DMS153 treated with DMSO at 0.1 percent for 48 hours (cell line): Measurements from ENCODE around the gene KANSL1L.
"Not testable (repeated sequence)": the region's sequence is repeated elsewhere in the genome, so short reads cannot be mapped to it uniquely, and the experiment has no call there.

Experiments used
- DNase-seq: peaks from one replicate; lab custom pipeline; 2025; ENCODE audit not compliant: unreplicated experiment; lab: John Stamatoyannopoulos, UW

The KANSL1L gene, protein sequence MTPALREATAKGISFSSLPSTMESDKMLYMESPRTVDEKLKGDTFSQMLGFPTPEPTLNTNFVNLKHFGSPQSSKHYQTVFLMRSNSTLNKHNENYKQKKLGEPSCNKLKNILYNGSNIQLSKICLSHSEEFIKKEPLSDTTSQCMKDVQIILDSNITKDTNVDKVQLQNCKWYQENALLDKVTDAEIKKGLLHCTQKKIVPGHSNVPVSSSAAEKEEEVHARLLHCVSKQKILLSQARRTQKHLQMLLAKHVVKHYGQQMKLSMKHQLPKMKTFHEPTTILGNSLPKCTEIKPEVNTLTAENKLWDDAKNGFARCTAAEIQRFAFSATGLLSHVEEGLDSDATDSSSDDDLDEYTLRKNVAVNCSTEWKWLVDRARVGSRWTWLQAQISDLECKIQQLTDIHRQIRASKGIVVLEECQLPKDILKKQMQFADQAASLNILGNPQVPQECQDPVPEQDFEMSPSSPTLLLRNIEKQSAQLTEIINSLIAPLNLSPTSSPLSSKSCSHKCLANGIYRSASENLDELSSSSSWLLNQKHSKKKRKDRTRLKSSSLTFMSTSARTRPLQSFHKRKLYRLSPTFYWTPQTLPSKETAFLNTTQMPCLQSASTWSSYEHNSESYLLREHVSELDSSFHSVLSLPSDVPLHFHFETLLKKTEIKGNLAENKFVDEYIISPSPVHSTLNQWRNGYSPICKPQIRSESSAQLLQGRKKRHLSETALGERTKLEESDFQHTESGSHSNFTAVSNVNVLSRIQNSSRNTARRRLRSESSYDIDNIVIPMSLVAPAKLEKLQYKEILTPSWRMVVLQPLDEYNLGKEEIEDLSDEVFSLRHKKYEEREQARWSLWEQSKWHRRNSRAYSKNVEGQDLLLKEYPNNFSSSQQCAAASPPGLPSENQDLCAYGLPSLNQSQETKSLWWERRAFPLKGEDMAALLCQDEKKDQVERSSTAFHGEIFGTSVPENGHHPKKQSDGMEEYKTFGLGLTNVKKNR

DNA sequence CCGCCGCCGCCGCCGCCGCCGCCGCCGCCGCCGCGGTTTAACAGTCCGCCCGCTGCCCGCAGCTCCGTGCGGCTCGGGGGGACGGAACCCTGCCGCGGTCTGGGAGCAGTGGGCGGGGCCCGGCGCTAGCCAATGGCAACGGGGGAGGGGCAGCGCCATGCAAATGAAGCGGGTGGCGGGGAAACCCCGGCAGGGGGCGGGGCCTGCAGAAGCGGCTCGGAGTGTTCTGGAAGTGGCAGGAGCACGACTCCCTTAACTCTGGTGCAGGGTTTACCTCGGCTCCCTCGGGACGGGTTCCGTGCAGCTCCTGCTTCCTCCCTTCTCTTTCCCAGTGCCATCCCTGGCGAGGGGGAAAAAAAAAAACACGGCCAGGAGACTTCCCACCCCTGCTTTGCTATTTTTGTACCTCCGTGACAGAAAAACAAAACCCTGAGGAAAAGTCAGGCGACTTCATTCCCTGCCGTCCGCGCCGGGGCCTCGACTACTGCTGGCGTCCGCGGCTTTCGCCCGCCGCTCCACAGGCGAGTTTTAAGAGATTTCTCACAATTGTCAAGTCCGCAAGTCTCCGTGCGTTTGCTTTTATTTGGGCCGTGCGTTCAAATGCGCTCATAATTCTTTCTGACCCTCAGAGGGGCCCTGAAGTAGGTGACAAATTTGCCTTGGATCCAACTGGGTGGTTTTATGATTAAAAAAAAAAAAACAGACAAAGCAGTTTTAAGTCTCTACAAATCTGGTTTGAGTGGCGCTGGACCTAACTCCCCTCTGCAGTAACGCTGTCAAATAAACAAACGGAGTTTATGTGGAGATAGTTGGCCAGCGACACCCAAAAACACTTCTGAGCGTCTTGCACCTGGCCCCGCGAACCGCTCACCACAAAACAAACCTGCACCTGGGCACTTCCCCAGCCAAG is at the start of gene KANSL1L:
TSS of gene KANSL1L (minus strand) at position 101 of the 910 bp plus-strand sequence. CDS start 16,827 bp downstream, outside the sequence.
- DNase-seq = peak; percentile 98

DNA sequence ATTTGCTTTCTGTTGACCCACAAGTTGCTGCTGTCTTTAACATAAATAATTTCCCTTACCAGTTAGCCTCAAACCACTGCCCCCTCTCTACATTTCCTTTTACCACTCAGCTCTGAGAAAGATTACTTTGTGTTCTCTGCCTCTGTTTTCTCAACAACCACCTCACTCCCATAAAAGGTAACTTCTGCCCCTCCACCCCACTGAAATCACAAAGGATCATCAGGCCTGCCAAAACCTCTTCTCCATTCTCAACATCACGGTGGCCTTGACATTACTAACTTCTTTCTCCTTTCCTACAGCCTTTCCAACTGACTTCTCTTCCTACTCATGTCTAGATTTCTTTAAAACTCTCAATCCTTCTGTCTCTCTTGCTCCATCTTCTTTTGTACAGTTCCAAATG is 43.9 kb upstream of the KANSL1L start:
- DNase-seq = no peak

DNA sequence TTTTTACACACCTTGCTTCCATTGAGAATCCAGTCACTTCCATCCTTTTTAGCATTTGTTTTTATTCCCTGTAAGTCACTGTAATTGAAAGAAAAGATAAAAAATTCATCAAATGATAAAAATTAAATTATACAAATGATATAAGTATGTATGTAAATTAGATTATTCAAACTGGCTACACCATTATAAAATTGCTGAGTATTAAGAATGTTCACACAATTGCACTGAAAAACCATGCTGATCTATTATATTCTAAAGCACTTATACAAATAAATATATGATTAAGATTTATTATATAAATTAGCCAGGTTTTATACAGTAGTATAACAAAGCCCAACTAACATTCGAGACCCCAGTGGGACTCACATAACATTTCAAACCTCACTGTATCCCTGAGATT is 39.0 kb upstream of the KANSL1L start:
- no peak for DNase-seq

DNA sequence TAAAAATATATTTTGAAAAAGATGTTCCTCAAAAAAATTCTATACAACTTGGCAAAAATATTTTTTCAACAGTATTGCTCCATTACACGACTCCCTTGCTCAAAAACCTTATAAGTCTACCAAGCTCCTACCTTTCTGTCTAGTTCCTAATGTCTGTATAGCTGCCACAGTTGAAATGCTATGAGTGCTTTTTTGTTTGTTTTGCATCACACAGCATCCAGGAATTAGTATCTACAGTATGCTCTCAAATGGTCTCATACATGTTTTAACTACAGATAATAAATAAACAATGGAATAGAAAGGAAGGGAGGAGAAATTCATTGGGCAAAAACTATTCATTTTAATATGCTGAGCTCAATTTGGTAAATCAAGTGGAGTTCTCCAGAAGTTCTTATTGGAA is 36.7 kb upstream of the KANSL1L start:
- DNase-seq = no peak

DNA sequence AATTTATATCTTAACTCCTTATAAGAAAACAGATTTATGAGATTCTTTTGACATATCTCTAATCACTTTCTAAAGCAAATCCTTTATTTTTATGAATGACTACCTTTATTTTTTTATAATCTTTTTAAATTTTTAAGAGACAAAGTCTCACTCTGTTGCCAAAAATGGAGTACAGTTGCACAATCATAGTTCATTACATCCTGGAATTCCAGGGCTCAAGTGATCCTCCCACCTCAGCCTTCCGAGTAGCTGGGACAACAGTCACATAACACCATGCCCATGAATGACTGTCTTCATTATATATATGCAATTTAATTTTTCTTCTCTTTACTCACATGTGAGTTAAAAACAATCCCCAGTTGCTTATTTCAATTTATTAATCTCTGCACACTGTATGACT is 32.3 kb upstream of the KANSL1L start:
- no peak for DNase-seq

DNA sequence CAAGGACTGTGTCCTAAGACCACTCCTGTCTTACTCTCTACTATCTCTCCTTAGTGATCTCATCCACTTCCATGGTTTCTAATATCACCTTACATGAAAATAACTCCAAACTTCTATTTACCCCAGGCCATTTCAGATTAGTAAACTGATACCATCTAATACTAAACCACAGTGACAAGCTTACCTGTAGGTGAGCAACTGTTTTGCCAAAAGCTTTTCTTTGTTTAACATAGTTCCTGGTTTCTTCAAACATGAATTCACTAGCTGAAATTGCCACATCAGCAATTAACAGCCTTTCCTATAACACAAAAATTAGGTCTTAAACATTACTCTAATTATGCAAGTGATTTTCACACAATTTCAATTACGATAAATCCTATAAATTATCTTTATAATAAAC is 31.9 kb upstream of the KANSL1L start:
- DNase-seq = no peak

DNA sequence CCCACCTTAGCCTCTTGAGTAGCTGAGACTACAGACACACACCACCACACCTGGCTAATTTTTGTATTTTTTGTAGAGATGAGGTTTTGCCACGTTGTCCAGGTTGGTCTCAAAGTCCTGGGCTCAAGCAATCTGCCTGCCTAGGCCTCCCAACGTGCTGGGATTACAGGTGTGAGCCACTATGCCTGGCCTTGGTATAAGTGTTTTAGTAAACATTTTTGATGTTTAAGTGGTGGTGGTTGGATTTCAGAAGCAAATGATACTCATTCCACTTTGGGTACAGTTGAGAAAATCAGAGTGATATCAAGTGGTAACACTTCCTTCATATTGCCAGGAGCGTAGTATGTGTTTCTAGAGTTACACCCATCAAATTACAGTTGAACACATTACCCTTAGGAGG is 28.6 kb upstream of the KANSL1L start:
- DNase-seq = no peak

DNA sequence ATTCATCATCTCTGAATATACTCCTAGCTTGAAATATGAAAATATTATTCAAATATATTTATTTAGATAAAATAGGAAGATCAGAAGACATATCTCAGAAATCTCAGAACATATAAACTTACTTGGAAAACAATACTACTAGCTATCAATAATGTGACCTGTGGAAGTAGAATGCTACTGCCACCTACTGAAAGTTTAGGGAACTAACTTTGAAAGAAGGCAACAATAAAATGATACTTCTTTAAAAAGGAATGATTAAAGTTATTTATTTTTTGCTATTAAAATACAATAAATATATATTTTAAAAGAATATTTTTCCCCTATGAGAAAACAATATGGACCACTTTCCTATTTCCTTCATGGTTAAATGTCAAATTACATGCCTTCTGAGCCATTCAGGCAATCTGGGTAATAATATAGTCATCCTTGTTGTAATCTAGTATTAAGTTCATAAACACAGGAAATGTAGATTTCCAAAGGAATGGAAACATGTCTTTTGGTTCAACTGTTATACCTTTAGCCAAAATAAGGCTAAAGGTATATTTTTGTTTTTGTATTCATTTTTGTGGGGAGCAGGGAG is 28.1 kb upstream of the KANSL1L start:
- DNase-seq = peak; percentile 28

DNA sequence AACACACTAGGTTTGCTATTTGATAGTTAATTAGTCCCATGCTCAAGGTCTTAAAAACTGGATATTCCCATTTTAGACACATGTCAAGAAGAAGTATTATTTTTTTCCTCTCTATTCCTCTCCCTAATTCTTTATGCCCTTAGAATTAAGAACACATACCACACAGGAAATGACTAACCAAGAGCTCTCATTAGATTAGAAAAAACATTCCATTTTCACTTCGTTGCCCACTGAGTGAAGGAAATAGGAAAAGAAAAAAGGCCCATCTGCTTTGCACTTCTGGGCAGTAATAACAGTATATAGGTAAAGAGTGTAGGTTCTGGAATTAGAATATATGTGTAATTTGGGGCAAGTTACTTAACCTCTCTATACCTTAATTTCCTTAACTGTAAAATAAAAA is 27.1 kb upstream of the KANSL1L start:
- no peak for DNase-seq

DNA sequence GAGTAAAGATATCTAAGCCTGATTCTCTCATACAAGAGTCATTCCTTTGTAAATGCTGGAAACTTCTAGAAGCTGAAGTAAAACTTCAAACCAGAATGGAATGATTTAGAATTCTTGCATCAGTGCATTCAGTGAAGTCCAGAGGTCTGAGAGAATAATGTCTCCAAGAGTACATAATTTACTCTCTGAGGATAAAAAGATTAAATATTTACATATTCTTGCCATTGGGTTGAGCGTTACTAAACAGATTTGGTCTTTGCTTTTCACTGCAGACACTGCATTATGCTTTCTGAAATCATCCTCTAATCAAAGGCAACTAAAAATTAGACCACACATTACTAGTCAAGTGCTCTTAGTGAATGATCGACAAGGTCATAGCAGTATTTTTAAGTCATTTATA is 26.5 kb upstream of the KANSL1L start:
- no peak for DNase-seq

DNA sequence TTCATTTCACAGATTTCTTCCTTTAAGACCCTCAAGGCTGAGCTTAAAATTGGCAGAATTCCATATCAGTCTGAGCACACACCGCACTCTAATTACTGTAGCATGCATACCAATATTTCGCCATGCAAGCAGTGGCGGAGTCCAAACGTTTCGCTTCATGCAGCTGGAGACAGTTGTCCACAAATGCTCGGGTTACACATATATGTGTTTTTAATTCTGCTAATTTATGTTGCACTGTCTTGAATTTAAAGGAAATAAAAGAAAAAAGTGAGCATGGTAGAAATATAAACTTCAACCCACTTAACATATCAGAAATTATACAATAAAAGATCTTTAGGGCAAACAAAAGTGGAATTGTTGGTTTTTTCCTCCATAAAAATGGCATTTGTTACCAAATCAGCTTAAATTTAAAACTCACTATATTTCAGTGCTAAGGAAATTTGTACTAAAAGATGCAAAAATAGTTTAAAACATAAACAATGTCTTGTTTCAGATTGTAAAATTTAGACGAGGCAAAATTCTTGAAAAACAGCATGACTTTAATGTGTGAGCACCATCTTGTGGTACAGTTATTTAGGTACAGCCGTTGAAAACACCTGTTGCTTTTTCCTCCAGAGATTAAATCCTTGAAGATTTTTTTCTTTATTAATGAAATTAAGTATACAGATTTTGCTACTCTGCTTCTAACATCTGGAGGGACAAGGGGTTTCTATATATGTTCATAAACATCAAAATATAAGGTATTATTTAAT is 24.1 kb upstream of the KANSL1L start:
- DNase-seq = peak; percentile 43

DNA sequence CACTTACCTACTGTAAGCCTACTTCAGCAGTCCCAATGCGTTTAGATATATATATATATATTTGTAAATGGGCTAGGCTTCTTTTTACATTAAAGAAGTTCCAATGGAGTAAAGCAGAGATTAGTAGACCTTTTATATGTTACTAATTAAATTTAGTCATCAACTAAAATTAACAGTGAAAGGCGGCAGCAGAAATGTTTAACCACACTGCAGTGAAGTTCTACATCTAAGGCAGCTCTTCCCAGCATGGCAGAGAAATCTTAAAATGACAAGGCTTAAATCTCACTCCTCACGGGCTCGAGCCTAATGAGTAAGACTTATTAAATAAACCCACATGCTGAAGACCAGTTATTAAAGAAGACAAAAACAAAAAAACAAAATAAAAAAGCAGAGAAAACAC is 19.1 kb upstream of the KANSL1L start:
- no peak for DNase-seq

DNA sequence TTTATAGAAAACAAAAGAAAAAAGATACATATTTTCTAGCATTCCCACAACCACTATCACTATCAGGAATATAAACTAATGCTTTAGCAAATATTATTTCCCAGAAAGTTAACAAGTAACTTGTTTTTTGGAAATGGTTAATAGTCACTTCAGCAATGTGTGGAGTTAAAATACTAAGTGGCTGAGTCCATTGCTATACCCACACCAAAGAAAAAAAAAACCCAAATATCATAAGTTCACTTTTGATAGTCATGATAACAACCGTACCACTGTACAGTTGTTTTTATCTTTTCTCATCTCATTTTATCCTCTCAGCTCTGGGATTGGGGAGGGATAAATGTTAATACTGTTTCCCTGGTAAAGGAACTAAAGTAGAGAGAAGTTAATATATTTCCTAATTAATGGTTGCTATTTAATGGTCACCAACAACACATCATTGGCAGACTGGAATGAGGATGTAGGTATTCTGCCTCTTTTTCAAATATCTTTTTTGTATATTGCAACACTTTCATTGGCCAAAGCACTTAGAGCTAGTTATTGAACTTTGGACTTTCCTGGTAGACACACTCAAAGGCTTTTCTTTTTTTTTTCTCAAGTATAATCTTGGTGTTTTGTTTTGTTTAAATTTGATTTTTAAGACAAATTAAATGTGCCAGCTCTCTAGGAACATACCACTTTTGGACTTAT is 18.4 kb upstream of the KANSL1L start:
- DNase-seq = no peak

DNA sequence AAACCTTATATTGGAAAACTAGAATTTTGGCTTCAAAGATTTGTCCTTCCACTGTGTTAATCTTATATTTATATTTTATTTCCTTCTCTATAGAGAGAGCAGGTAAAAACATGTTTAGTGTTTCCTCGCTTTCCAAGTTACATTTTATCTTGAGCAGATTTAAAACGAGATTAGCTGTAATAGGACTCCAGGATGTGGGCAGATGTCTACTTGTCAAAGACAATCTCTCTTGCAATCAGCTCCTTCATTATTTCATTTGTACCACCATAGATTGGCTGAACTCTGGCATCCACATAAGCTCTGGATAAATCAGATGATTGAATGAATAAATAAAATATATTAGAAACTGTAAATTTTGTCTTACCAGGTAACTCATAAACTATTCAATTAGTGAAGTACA is 17.5 kb upstream of the KANSL1L start:
- no peak for DNase-seq

DNA sequence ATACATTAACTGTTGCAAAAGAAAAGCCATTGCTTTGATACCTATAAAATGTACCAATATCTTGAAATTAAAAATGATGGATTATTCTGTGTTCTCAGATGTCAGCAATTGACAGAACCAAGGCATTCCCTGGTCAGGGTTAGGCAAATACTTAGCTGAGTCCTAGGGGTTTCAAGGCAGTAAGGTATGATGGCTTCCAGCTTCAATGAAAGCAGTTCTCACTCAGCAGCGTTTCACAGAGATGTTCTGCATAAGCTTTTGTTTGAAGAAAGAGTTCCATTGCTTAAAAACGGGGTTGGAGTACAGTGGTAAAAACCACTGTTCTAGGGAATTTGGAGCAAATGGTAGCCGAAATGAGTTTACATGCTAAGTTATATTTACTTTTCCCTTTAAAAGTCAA is 17.0 kb upstream of the KANSL1L start:
- no peak for DNase-seq

DNA sequence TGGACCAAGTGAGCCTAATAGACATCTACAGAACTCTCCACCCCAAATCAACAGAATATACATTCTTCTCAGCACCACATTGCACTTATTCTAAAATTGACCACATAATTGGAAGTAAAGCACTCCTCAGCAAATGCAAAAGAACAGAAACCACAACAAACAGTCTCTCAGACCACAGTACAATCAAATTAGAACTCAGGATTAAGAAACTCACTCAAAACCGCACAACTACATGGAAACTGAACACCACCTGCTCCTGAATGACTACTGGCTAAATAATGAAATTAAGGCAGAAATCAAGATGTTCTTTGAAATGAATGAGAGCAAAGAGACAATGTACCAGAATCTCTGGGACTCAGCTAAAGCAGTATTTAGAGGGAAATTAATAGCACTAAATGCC is 12.7 kb upstream of the KANSL1L start:
- DNase-seq = not testable (repeated sequence)

DNA sequence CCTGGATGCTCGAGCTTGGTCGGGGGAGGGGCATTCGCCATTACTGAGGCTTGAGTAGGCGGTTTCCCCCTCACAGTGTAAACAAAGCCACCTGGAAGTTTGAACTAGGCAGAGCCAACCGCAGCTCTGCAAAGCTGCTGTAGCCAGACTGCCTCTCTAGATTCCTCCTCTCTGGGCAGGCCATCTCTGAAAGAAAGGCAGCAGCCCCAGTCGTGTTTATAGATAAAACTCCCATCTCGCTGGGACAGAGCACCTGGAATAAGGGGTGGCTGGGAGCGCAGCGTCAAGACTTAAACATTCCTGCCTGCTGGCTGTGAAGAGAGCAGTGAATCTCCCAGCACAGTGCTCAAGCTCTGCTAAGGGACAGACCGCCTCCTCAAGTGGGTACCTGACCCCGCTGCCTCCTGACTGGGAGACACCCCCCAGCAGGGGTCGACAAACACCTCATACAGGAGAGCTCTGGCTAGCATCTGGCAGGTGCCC is 10.4 kb upstream of the KANSL1L start:
- DNase-seq = not testable (repeated sequence)

DNA sequence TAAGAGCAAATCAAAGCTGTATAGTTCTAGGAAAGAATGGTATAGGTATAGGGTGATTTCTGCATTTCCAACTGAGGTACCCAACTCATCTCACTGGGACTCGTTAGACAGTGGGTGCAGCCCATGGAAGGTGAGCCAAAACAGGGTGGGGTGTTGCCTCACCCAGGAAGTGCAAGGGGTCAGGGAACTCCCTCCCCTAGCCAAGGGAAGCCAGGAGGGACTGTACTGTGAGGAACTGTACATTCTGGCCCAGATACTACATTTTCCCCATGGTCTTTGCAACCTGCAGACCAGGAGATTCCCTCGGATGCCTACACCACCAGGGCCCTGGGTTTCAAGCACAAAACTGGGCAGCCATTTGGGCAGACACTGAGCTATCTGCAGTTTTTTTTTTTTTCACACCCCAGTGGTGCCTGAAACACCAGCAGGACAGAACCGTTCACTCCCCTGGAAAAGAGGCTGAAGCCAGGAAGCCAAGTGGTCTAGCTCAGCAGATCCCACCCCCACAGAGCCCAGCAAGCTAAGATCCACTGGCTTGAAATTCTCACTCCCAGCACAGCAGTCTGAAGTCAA is 9.9 kb upstream of the KANSL1L start:
- DNase-seq = not testable (repeated sequence)

DNA sequence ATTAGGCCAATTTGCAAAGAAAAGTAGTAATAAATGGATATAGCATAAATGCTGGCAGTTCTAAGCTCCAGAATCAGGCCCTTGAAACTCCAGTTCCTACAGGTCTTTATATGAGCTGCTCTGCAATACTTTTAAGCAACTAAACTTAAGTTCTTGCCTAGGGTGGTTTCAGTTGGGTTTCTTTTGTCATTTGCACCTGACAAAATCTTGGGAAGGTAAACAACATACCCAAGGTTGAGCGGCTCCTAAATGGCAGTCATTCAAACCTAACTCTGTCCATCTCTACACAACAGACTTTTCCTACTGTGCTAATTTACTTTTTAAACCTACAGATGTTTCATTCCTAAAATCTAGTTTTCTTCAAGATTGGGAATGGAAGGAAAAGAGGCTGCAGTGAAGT is 9.3 kb upstream of the KANSL1L start:
- no peak for DNase-seq
